ENCODE measurements around the gene SRRM4.

GRCh38 chr12:118980407-118981014 is 830 bp upstream of the SRRM4 start:
- TF ChIP-seq POLR2A (IDR thresholded peaks at IDR 0.05) (no peak), CTCF (IDR thresholded peaks at IDR 0.05) (no peak)

Data from uterus (tissue), 2 donors.